Measurements from ENCODE around the gene SPACA4. TPM values are rescaled to one million over a fixed set of nuclear protein-coding genes. Genes with fewer than 3 reads are reported as not detected.

The SPACA4 gene
- total and polyA plus RNA-seq, 3 donors from 2014 or later = 72.6 to 147 (median 145) TPM

DNA sequence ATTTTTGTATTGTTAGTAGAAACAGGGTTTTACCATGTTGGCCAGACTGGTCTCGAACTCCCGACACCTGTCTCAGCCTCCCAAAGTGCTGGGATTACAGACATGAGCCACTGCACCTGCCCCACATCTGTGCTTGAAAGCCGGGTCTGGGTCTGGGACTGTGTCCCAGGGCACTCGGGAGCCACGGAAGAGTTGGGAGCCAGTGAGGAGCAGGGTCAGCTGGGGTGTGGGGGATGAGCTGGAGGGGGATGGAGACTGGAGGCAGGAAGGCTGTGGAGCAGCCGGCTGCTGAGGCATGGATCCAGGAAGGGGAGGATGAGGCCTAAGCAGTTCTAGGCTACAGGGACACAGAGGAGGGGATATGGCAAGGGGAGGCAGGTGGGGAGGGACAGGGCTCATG, 10.7 kb upstream of the SPACA4 start:
- WGBS, 2 donors = 56 to 64% methylated on average over 6 of the region's 6 CpGs
- no peak overlapping the region for H3K27ac ChIP-seq
- H3K4me1 ChIP-seq = no peaks in the 10 kb centered on the region
- no peaks in the 10 kb centered on the region for H3K9me3 ChIP-seq
- TF ChIP-seq POLR2A (IDR thresholded peaks at IDR 0.05) = no peak
- TF ChIP-seq, protein P1, sequence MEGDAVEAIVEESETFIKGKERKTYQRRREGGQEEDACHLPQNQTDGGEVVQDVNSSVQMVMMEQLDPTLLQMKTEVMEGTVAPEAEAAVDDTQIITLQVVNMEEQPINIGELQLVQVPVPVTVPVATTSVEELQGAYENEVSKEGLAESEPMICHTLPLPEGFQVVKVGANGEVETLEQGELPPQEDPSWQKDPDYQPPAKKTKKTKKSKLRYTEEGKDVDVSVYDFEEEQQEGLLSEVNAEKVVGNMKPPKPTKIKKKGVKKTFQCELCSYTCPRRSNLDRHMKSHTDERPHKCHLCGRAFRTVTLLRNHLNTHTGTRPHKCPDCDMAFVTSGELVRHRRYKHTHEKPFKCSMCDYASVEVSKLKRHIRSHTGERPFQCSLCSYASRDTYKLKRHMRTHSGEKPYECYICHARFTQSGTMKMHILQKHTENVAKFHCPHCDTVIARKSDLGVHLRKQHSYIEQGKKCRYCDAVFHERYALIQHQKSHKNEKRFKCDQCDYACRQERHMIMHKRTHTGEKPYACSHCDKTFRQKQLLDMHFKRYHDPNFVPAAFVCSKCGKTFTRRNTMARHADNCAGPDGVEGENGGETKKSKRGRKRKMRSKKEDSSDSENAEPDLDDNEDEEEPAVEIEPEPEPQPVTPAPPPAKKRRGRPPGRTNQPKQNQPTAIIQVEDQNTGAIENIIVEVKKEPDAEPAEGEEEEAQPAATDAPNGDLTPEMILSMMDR (IDR thresholded peaks at IDR 0.05) = no peak
- H3K4me3 ChIP-seq = no peak overlapping the region
- intact Hi-C loops (cut with DNase I; ENCODE audit: low total_unique reads) = no loop called here
- DNase-seq = no peak
- H3K36me3 ChIP-seq (ENCODE audit: low read depth, missing control alignments) = no peaks in the 10 kb centered on the region
- no peaks in the 10 kb centered on the region for H3K27me3 ChIP-seq

DNA sequence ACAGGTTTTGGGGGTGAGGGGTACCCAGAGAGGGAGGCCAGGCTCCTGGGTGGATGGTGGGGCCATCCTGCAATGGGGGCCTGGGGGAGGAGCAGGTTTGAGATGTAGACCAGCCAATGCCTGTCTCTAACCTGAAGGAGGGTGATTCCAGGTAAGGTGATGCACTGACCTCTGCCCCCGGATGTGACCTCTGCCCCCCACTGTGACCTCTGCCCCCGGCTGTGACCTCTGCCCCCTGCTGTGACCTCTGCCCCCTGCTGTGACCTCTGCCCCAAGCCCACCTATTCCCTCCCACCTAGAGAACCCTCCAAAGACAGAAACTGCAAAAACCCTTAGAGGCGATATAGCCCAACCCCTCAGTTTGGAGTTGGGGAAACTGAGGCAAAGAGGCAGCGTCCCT, 10.3 kb upstream of the SPACA4 start:
- no peak for DNase-seq
- intact Hi-C loops (cut with DNase I; ENCODE audit: low total_unique reads) = no loop called here
- TF ChIP-seq, protein P1 (IDR thresholded peaks at IDR 0.05) = no peak
- TF ChIP-seq POLR2A (IDR thresholded peaks at IDR 0.05) = no peak
- 87 to 100% methylated on average over 1 to 4 of the region's 4 CpGs for WGBS, 2 donors
- Histone ChIP-seq H3K27me3 (no peaks in the 10 kb centered on the region), H3K27ac (no peak overlapping the region), H3K4me3 (no peak overlapping the region), H3K36me3 (ENCODE audit: low read depth, missing control alignments) (no peaks in the 10 kb centered on the region), H3K4me1 (no peaks in the 10 kb centered on the region), H3K9me3 (no peaks in the 10 kb centered on the region)

DNA sequence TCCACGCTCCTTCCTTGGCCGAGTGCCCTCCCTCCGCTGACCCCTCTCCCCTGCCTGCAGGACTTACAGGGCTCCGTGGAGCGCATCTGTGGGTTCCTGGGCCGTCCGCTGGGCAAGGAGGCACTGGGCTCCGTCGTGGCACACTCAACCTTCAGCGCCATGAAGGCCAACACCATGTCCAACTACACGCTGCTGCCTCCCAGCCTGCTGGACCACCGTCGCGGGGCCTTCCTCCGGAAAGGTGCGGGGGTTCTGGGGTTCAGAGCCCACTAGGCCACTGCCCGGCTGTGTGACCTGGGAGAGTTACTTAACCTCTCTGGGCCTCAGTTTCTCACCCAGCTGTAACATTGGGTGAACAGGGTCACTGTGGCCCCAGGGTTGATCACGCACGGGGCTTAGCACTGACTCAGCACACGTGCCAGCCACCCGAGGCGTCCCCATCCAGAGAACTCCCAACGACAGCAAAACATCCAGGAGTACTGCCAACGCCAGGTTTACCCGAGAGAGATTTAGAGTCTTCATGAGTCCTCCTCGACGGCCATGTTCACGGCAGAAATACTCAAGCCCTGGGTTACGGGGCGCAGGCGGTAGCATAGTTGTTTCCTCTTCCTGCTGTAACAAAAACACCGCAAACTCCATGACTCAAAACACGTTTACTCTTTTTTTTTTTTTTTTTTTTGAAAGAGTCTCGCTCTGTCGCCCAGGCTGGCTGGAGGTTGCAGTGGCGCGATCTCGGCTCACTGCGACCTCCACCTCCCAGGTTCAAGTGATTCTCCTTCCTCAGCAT, 9.7 kb upstream of the SPACA4 start:
- H3K36me3 ChIP-seq (ENCODE audit: low read depth, missing control alignments) = no peaks in the 10 kb centered on the region
- H3K27ac ChIP-seq = no peak overlapping the region
- no peaks in the 10 kb centered on the region for H3K27me3 ChIP-seq
- no peaks in the 10 kb centered on the region for H3K9me3 ChIP-seq
- 85 to 86% methylated on average over 30 to 35 of the region's 39 CpGs for WGBS, 2 donors
- intact Hi-C loops (cut with DNase I; ENCODE audit: low total_unique reads) = no loop called here
- TF ChIP-seq, protein P1 (IDR thresholded peaks at IDR 0.05) = no peak
- no peak overlapping the region for H3K4me3 ChIP-seq
- H3K4me1 ChIP-seq = no peaks in the 10 kb centered on the region
- no peak for DNase-seq

DNA sequence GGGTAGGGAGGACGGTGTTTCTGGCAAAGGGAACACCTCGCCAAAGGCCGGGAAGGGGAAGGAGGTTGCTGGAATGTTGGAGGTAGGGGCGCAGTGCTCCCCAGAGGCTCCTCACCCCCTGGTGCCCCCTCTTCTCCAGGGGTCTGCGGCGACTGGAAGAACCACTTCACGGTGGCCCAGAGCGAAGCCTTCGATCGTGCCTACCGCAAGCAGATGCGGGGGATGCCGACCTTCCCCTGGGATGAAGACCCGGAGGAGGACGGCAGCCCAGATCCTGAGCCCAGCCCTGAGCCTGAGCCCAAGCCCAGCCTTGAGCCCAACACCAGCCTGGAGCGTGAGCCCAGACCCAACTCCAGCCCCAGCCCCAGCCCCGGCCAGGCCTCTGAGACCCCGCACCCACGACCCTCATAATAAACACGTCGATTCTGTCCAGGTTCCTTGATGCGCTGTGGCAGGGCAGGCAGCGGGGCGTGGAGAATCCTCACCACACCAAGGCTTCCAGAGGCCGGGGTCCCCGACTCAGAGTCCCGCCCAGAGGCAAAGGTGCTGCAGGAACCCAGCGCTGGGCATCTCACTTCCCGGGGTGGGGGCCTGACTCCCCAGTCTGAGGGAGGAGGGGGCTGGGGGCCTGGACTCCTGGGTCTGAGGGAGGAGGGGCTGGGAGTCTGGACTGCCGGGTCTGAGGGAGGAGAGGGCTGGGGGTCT, 7.4 kb upstream of the SPACA4 start:
- intact Hi-C loops (cut with DNase I; ENCODE audit: low total_unique reads) = no loop called here
- Histone ChIP-seq H3K27me3 (no peaks in the 10 kb centered on the region), H3K4me3 (no peak overlapping the region), H3K36me3 (ENCODE audit: low read depth, missing control alignments) (no peaks in the 10 kb centered on the region), H3K9me3 (no peaks in the 10 kb centered on the region), H3K4me1 (no peaks in the 10 kb centered on the region), H3K27ac (no peak overlapping the region)
- 67 to 73% methylated on average over 16 to 30 of the region's 30 CpGs for WGBS, 2 donors
- TF ChIP-seq, protein P1 (IDR thresholded peaks at IDR 0.05) = no peak
- no peak for TF ChIP-seq POLR2A (IDR thresholded peaks at IDR 0.05)
- DNase-seq = no peak
